ENCODE results near the gene CEP192.

DNA sequence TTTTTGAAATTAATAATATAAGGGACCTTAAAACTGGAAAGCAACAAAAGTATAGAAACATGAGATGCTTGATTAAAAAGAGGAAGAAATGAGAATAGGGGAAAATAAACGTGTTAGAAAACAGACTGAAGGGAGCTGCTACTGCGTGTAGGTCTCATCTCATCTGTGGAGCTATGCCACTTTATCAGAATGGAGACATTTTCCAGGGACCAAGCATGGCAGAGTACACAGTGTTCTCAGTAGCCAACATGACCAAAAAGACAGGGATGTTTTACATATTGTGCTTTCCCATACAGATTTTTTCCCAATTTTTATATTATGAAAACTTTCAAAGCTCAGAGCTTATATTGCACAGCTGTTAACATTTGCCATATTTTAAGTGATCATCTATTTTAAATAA, 23.1 kb downstream of the CEP192 start:
- TF ChIP-seq, protein P1, sequence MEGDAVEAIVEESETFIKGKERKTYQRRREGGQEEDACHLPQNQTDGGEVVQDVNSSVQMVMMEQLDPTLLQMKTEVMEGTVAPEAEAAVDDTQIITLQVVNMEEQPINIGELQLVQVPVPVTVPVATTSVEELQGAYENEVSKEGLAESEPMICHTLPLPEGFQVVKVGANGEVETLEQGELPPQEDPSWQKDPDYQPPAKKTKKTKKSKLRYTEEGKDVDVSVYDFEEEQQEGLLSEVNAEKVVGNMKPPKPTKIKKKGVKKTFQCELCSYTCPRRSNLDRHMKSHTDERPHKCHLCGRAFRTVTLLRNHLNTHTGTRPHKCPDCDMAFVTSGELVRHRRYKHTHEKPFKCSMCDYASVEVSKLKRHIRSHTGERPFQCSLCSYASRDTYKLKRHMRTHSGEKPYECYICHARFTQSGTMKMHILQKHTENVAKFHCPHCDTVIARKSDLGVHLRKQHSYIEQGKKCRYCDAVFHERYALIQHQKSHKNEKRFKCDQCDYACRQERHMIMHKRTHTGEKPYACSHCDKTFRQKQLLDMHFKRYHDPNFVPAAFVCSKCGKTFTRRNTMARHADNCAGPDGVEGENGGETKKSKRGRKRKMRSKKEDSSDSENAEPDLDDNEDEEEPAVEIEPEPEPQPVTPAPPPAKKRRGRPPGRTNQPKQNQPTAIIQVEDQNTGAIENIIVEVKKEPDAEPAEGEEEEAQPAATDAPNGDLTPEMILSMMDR (IDR thresholded peaks at IDR 0.05; ENCODE audit: insufficient read depth, low read length) = no peak
- no peak for TF ChIP-seq POLR2AphosphoS5 (IDR thresholded peaks at IDR 0.05; ENCODE audit: low read depth)

All from HL-60 (cell line).